ENCODE results near the gene TMED7. TPM values are rescaled to one million over a fixed set of nuclear protein-coding genes. Genes with fewer than 3 reads are reported as not detected.

Gene TMED7
- total RNA-seq, 1 donor from 2014 or later: 48.4 TPM

DNA sequence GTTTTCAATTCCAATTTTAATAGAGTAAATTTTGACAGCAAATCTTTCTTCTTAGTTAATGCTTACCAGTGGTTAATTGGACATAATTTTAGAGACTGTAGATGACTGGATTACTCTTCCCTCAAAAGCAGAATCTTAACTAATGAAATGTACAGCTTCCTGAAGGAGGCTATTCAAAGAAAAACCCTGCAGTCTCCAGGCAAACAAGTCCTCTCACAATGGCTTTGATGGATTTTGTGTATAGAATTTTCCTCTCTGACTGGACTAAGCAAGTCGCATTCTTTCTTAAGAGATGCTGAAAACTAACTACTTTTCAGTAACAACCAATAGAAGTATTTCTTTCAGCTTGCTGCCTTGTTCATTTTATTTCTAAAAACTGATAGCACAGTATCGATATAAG is 35.7 kb upstream of the TMED7 start:
- no peaks in the 10 kb centered on the region for H3K27me3 ChIP-seq
- no peak overlapping the region for H3K4me3 ChIP-seq
- H3K36me3 ChIP-seq: no peaks in the 10 kb centered on the region
- intact Hi-C loops (cut with DNase I): no loop called here
- no peaks in the 10 kb centered on the region for H3K9me3 ChIP-seq
- H3K4me1 ChIP-seq: no peaks in the 10 kb centered on the region
- no peak for DNase-seq (ENCODE audit: extremely low spot score in 2 of 2)
- TF ChIP-seq, protein P1, sequence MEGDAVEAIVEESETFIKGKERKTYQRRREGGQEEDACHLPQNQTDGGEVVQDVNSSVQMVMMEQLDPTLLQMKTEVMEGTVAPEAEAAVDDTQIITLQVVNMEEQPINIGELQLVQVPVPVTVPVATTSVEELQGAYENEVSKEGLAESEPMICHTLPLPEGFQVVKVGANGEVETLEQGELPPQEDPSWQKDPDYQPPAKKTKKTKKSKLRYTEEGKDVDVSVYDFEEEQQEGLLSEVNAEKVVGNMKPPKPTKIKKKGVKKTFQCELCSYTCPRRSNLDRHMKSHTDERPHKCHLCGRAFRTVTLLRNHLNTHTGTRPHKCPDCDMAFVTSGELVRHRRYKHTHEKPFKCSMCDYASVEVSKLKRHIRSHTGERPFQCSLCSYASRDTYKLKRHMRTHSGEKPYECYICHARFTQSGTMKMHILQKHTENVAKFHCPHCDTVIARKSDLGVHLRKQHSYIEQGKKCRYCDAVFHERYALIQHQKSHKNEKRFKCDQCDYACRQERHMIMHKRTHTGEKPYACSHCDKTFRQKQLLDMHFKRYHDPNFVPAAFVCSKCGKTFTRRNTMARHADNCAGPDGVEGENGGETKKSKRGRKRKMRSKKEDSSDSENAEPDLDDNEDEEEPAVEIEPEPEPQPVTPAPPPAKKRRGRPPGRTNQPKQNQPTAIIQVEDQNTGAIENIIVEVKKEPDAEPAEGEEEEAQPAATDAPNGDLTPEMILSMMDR (IDR thresholded peaks at IDR 0.05): no peak
- no peak for TF ChIP-seq POLR2AphosphoS5 (IDR thresholded peaks at IDR 0.05; ENCODE audit: insufficient read depth in 1 of 2, low read depth in 1 of 2)
- no peak for TF ChIP-seq POLR2A (IDR thresholded peaks at IDR 0.05)
- no peak overlapping the region for H3K27ac ChIP-seq

DNA sequence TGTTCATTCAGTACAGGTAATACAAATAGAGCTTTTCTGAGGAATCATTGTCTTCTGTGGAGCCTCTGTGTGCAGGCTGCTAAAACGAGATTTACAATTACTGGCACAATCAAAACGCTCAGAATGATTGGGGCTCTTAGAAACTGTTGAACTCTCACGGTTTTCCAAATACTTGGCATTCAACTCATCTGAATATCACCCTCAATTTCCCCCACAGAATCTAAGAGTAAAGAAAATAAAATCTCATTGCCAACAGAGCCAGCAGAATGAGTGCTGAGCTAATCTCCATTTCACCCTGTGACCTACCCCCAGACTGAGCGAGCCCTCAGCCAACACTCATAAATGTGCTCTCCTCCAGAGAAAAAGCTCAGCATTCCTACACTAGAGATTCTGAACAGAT is 35.3 kb upstream of the TMED7 start:
- Histone ChIP-seq H3K27ac (no peak overlapping the region), H3K27me3 (no peaks in the 10 kb centered on the region), H3K4me3 (no peak overlapping the region), H3K36me3 (no peaks in the 10 kb centered on the region), H3K9me3 (no peaks in the 10 kb centered on the region), H3K4me1 (no peaks in the 10 kb centered on the region)
- no peak for DNase-seq (ENCODE audit: extremely low spot score in 2 of 2)
- intact Hi-C loops (cut with DNase I): no loop called here
- TF ChIP-seq, protein P1 (IDR thresholded peaks at IDR 0.05): no peak
- TF ChIP-seq POLR2AphosphoS5 (IDR thresholded peaks at IDR 0.05; ENCODE audit: insufficient read depth in 1 of 2, low read depth in 1 of 2) (no peak), POLR2A (IDR thresholded peaks at IDR 0.05) (no peak)

DNA sequence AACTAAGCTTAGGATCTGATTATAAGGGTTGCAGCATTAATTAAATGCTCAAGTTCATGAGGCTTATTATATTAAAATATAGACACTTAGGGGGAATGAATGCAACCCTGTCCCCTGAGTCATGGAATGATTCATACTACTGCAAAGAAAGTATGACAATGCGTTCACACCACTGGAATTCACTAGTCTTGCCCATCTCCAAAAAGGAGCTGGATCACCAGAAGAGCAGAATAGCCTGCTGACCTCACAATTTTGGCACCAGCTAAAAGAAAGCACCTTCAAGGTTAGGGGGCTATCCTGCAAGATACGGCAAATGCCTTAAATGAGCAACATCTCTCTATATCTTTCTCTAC is 32.0 kb upstream of the TMED7 start:
- Histone ChIP-seq H3K4me1 (no peaks in the 10 kb centered on the region), H3K4me3 (no peak overlapping the region), H3K36me3 (no peaks in the 10 kb centered on the region), H3K27ac (no peak overlapping the region), H3K27me3 (no peaks in the 10 kb centered on the region), H3K9me3 (no peaks in the 10 kb centered on the region)
- intact Hi-C loops (cut with DNase I): no loop called here
- TF ChIP-seq POLR2A (IDR thresholded peaks at IDR 0.05): no peak
- TF ChIP-seq, protein P1 (IDR thresholded peaks at IDR 0.05): no peak
- no peak for TF ChIP-seq POLR2AphosphoS5 (IDR thresholded peaks at IDR 0.05; ENCODE audit: insufficient read depth in 1 of 2, low read depth in 1 of 2)
- DNase-seq (ENCODE audit: extremely low spot score in 2 of 2): no peak

DNA sequence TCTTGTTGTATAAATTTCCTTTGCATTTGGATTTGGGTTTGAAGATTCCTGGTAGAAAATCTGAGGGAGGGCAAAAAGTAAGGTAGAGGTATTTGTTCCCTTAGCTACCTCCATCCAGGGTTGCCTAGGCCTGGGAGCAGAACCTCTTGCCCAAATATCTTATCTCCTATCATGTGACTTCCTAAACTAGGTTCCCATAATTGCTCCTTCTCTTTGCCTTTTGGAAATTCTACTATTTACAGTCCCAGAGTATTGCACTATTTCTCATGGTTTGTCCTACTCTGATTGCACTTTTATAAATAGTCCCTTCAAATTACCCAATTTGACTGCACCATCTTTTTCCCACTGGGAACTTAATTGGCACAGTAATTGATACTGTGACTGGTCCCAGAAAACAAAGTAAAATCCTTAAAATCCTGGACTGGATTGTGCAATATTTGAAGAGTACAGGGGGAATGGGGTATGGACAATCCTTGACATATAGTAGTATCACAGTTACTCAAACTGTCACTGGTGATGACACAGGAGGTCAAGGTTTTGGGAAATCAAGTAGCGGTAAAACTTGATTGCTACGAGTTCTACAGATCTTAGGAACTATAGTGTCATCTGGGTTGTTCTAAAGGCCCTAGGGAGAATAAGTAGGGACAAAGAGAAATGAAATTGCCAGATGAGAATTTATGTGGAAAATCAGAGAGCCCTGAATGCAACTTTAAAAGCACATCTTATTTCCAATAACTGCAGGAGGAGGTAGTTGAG is 31.5 kb upstream of the TMED7 start:
- Histone ChIP-seq H3K9me3 (no peaks in the 10 kb centered on the region), H3K36me3 (no peaks in the 10 kb centered on the region), H3K4me3 (no peak overlapping the region), H3K27ac (no peak overlapping the region), H3K27me3 (no peaks in the 10 kb centered on the region), H3K4me1 (no peaks in the 10 kb centered on the region)
- intact Hi-C loops (cut with DNase I): no loop called here
- TF ChIP-seq, protein P1 (IDR thresholded peaks at IDR 0.05): no peak
- TF ChIP-seq POLR2AphosphoS5 (IDR thresholded peaks at IDR 0.05; ENCODE audit: insufficient read depth in 1 of 2, low read depth in 1 of 2) (no peak), POLR2A (IDR thresholded peaks at IDR 0.05) (no peak)
- no peak for DNase-seq (ENCODE audit: extremely low spot score in 2 of 2)

DNA sequence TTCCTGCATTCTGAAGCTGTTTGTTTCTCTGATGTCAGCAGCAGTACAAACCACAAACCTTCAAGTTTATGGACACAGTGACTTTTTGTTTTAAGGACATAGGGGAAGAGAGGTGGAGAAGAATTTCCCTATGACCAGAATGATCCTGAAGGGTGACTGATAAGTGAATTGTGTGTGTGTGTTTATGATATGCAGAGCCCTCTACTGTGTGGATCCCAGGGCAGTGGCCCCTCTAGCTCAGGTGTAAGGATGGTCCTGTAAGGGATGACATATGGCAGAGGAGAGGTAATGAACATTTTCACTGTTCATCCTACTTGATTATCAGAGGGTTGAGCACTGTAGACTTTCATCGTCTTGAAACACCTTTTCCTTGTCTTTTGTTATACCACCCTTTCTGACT is 30.6 kb upstream of the TMED7 start:
- intact Hi-C loops (cut with DNase I): no loop called here
- Histone ChIP-seq H3K27ac (no peak overlapping the region), H3K36me3 (no peaks in the 10 kb centered on the region), H3K4me3 (no peak overlapping the region), H3K9me3 (no peaks in the 10 kb centered on the region), H3K4me1 (no peaks in the 10 kb centered on the region), H3K27me3 (no peaks in the 10 kb centered on the region)
- TF ChIP-seq POLR2AphosphoS5 (IDR thresholded peaks at IDR 0.05; ENCODE audit: insufficient read depth in 1 of 2, low read depth in 1 of 2) (no peak), POLR2A (IDR thresholded peaks at IDR 0.05) (no peak)
- TF ChIP-seq, protein P1 (IDR thresholded peaks at IDR 0.05): no peak
- no peak for DNase-seq (ENCODE audit: extremely low spot score in 2 of 2)

Measured in vagina (tissue), 2 donors.